ENCODE results near the gene CRAT.
"Not testable (repeated sequence)": the region's sequence is repeated elsewhere in the genome, so short reads cannot be mapped to it uniquely, and the experiment has no call there.

Gene CRAT

DNA sequence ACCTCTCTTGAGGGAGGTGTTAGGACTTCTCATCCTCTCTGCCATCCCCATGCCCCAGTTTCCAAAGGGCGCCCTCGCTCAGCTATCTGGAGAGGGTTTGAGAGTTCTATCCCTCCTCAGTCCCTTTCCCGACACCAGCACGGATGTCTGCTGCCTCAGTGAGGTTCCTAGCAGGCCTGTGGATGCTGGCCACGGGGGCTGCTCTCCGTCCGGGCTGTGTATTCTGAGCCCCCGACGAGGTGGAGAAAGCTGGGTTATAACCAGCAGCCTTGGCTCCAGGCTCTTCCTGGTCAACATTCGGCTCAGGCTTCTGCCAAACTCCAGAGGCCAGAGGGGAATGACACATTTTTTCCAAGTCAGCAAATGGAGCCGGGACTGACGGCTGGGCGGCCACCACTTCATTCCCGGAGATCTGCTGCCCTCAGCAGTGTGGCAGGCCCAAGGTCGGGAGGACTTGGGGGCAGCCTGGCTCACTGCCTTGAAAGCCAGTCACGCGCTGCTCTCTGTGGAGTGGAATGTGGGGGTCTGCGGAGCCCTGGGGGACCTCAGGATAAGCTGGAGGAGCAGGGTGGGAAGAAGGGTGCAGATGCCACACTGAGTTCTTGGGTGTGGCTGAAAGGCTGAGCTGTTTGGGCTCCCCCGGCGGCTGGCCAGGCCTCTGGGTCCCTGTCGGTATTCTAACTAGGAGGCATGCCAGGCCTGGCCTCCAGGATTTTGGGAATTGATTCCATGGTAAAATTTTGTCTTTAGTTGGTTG is 28.1 kb upstream of the CRAT start:
- DNase-seq (ENCODE audit: low spot score) = peak; percentile 40

DNA sequence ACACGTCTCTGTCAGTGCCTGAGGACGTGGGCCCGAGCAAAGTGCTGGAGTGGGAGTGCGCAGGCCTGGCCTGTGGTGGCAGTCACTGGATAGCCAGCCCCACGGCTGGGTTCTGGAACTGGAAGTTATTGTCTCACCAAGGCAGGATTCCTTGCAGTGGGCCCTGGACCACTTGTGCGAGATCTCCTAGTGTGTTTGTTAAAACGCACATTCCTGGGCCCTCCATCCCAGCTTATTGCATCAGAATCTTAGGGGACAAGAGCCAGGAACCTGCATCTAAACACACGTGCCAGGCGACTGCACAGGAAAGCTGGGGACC is 27.5 kb upstream of the CRAT start:
- no peak for DNase-seq (ENCODE audit: low spot score)

DNA sequence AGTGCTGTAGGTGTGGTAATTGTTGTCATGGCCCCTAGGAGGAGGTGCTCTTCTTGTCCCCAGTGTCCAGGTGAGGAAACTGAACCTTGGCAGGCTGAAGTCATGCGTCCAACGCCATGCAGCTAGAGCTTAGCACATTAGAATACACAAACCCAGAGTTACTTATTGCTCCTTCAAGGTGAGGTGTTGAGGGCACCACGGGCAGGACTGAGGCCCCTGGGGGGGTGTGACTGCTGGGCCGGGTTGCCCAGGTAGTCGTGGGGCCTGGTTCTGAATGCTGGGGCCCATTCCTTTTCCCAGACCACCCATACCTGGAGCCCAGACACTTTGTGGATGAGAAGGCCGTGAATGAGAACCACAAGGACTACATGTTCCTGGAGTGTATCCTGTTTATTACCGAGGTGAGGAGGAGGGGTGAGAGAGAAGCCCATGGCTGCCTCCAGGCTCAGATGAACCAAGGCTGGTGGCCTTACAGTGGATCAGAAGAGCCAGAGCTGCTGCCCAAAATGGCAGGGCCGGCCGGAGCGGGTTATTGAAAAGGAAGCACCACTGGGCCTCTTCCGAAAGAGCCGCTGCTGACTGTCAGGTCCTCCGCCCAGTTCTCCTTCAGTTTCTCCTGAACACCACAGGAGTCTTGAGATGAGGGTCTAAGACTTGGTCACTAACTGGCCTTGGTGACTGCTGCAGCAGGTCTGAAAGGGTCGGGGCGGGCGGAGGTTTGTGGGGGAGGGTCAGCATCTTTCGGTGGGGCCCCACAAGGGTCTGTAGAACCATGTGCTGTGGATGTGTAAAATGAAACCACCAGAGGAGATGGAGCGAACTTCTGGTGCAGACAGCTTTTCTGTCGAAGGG is 26.9 kb upstream of the CRAT start:
- DNase-seq (ENCODE audit: low spot score) = no peak

DNA sequence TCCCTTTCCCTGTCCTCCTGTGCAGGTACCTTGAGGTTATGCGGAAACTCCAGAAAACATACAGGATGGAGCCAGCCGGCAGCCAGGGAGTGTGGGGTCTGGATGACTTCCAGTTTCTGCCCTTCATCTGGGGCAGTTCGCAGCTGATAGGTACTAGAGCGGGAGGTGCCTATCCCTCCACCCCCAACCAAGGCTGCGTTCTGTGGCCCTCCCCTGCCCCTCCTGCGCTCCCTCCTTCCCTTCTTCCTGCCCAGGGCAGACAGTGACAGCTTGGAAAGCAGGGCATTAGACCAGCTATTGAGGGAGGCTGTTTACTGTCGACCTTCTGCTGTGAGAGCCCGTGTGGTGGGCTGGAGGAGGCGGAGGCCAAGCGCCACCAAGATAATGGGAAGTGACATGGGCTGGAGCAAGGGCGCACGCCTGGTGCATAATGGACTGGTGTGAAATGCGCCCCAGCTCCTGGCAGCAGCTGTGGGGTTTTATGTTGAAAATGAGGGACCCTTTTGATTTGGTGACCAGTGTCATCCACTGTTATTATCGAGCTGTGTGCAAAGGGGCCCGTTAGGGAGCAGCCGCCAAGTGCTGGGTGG is 25.9 kb upstream of the CRAT start:
- DNase-seq (ENCODE audit: low spot score) = no peak

DNA sequence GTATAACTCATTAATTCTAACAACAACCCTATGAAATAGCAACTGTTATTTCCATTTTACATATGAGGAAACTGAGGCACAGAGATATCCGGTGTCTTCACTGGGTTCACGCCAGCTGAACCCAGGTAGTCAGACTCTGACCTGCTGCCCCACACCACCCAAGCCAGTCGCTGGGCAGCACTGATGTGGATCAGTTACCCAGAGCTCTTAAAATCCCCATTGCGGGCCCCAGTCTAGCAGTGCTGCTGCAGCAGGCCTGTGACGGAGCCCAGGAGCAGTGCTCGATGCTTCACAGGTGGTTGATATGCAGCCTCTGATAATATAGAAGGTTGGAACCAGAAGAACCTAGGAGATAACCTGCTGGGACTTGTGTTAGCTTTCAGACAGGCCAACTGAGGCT is 24.9 kb upstream of the CRAT start:
- no peak for DNase-seq (ENCODE audit: low spot score)

DNA sequence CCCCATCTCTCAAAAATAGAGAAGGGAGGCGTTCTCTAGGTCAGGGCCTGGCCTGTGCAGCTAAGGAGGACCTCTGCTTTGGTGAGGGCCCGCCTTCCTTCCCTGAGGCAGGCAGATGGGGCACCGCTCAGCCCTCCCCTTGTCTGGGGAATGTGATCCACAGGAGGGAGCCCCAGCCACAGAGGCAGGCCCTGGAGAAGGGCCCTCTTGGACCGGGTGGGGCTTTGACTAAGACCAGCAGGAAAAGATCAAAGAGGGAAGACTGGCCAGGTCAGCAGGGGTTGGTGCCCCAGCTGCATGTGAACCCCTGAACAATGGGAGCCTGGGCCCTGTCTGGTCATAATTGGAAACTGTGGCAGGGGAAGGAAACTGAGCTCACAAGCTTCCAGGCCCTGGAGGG is 22.5 kb upstream of the CRAT start:
- no peak for DNase-seq (ENCODE audit: low spot score)

DNA sequence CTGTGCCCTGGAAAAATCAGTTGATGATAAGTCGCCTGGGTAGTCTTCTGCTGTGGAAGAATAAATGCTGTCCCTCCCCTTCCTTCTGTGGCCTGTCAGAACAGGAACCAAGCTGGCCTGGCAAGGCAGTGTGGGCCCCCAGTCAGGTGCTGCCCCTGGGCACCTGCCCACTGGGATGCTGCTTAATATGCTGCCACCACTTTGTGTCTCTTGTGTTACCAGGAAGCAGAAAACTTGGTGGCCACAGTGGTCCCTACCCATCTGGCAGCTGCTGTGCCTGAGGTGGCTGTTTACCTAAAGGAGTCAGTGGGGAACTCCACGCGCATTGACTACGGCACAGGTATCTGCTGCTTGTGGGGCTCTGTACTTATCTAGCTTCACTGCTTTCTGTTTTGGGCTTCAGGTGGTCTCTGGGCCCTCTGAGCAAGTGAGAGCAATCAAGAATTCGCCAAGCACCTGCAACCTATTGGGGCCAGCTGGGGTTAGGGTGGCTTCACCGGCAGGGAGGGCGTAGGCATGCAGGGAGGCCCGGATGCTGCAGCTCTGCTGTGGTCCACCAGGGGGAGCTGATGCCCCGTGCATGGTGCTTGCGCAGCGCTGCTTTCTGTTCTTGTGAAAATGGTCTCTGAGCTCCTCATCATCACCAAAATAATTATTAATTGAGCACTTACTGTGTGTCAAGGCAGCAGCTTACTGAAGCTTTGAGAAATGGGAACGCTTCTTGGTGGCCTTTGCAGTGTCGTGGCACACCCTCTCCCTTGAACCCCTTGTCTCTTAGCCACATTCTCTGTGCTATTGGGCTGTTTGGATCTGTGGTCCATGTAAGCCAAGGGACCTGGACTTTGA is 20.9 kb upstream of the CRAT start:
- peak; percentile 62 for DNase-seq (ENCODE audit: low spot score)

DNA sequence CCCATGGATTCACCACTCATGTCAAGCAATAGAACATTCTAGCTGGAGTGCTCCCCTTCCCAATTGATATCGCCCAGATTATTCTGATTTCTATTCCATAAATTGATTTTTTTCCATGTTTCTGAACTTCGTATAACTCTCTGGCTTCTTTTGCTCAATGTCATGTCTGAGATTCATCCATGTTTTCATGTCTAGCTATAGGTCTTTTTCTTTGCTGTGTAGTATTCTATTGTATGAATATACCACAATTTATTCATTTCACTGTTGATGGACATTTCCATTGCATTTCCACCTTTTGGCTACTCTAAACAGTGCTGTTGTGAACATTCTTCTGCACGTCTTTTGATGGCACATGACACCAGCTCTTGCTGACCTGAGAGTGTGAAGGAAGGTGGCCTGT is 20.2 kb upstream of the CRAT start:
- no peak for DNase-seq (ENCODE audit: low spot score)

DNA sequence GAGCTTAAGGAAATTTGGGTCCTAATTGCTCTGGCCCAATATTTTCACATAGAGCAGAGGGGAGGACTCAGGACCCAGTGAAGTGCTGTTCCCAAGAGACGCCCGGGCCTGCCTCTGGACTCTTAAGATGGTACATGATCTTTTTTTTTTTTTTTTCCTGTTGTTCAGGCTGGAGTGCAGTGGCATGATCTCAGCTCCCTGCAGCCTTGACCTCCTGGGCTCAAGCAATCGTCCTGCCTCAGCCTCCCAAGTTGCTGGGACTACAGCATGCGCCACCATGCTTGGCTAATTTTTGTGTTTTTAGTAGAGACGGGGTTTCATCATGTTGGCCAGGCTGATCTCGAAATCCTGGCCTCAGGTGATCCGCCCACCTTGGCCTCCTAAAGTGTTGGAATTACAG is 19.7 kb upstream of the CRAT start:
- DNase-seq (ENCODE audit: low spot score) = not testable (repeated sequence)

DNA sequence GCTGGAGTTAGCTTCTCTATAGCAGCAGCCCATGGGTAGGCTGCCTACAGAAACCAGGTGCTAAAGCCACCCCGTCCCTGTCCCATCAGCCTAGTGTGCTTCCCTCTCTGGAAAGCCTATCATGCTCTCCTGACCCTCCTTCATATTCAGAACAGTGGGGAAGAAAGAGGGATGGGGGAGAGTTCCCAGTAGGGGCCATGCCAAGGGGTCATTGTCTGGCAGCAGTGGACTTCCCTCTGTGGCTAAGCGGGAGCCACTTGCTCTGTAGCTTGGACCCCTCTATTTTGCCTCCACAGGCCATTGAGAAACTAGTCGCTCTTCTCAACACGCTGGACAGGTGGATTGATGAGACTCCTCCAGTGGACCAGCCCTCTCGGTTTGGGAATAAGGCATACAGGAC is 18.1 kb upstream of the CRAT start:
- DNase-seq (ENCODE audit: low spot score) = no peak

DNA sequence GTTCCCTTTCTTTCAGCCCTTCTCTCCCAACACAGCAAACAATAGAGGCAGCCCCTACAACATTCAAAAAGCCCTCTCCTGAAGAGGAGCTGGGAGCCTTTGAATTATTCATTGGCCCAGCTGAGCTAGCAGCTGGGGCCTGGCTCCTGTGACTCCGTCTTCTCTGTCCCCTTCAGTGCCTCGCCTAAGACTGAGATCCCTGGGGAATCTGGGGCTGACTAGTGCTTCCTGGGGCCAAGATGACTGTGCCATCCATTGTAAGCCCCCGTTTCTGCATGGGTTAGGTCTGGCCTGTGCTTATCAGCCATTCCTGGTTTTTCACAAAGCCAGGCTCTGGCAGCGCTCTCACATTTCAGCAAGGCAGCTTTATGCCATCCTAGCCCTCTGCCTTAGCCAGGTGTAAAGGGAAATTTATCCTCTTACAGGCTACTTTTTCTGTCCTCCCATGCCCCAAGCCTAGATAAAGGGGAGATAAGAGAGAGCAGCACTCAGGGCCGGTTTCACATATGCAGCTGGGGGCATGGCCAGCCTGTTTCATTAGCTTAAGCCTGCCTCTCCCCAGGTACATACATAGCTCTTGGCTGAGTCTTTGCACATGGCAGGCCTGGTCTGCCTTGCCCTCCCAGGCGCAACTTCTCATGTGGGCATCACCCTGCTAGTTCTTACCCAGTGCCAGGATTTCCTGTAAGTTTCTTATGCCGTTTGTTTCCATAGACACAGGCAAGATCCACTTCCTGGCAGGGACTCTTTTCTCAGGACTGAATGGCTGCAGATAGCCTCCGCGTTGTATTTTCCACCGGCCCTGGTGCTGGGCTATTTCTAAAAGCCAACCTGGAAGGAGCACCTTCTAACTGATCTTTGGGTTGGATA is 16.4 kb upstream of the CRAT start:
- DNase-seq (ENCODE audit: low spot score) = peak; percentile 53

DNA sequence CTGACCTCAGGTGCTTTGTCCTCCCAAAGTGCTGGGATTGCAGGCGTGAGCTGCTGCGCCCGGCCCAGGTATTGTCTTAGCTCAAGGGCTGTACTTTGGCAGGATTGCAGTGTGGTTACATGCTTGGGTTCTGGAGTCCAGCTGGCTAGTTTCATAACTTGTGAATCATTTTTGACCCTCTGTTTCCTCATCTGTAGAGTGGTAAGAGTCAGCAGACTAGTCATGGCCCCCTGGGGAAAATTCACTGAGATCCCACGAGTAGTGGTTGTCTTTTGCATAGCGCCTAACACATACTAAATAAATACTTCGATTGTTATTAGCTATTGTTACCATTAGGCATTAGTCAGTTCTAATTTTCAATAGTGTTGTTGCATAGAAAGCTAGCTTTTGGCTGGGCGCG is 14.9 kb upstream of the CRAT start:
- DNase-seq (ENCODE audit: low spot score) = no peak

DNA sequence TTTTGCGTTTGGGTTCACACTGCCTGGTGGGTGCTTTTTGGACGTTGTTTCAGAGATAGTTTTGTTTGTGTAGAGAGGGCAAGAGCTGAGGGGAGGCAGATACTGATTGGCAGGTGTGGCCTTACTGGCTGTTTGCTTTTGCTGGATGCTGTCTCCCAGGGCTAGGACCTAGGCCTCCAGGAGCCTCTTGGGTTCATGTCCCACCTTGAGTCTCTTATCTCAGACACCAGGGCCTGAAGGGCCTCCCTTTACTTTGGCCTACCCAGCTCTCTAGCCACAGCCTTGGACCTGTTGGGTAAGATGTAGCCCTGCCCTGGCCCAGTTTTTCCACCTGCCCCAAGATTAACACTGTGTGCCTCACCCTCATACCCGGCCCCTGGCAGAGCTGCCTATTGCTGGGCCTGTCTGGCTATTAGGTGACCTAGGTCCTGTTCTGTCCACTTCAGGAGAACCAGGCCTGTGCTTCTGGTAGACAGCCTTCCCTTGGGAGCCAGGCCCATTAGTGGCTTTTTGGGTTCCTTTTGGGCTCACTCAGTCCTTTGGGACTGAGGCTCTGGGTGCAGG is 14.0 kb upstream of the CRAT start:
- DNase-seq (ENCODE audit: low spot score) = no peak

DNA sequence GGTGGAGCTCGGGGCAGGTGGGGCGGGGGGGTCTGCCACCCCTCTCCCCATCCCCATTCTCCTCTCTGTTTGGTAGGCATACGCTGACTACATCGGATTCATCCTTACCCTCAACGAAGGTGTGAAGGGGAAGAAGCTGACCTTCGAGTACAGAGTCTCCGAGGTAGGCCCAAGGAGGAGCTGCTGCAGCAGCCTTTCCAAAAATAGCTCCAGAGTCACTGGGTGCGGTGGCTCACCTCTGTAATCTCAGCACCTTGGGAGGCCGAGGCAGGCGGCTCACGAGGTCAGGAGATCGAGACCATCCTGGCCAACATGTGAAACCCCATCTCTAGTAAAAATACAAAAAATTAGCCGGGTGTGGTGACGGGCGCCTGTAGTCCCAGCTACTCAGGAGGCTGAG is 12.4 kb upstream of the CRAT start:
- DNase-seq (ENCODE audit: low spot score) = not testable (repeated sequence)

DNA sequence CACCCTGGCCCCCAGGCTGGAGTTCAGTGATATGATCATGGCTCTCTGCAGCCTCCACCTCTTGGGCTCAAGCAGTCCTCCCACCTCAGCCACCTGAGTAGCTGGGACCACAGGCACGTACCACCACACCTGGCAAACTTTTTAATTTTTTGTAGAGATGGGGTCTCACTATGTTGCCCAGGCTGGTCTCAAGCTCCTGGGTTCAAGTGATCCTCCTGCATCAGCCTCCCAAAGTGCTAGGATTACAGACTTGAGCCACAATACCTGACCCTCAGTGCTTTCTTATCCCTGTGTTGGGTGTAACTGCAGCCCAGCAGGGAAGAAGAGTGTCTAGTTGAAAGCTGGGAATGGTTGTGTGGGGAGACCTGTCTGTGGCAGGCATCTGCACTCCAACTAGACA is 11.5 kb upstream of the CRAT start:
- no peak for DNase-seq (ENCODE audit: low spot score)

DNA sequence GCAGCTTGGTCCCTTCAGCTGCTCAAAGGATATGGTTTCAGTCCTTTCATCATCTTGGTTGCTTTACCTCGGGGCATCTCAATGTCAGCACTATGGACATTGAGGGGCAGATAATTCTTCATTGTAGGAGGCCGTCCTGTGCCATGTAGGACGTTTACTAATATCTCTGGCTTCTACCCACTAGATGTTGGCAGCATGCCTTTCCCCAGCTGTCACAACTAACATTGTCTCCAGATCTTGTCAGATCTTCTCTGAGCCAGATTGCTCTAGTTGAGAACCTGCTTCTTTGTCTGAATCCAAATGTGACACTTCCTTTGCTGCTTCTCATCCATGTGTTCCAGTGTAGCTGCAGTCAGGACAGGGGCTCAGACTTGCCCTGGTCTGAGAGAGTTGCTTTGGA is 10.9 kb upstream of the CRAT start:
- no peak for DNase-seq (ENCODE audit: low spot score)

DNA sequence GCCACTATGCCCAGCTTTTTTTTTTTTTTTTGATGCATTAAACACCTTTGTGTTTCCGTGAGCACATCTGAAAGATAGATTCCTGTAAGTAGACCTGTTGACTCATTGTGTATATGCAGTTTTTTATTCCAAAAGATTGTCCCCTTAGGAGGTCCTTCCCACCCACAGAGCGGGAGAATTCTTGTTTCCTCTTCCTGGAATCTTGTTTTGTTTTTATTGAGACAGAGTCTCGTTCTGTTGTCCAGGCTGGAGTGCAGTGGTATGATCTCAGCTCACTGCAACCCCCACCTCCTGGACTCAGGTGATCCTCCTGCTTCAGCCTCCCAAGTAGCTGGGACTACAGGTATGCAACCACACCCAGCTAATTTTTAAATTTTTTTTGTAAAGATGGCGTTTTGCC is 8.2 kb upstream of the CRAT start:
- DNase-seq (ENCODE audit: low spot score) = no peak

DNA sequence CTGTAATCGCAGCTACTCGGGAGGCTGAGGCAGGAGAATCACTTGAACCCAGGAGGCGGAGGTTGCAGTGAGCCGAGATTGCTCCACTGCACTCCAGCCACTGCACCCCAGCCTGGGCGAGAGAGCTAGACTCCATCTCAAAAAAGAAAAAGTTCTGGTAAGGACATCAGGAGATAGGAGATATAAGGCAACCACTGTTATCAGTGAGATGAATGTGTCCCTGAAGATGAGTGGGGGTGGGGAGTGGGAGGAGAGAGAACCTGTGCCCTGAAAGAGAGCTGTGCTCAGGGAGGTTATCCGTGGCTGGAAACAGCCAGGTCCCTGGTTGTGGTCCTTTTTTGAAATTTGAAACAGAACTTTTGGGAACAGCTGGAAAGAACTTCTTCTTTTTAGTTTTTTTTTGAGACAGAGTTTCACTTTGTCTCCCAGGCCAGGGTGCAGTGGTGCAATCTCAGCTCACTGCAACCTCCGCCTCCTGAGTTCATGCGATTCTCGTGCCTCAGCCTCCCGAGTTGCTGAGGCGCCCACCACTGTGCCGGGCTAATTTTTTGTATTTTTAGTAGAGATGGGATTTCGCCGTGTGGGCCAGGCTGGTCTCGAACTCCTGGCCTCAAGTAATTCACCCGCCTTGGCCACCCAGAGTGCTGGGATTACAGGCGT is 3.2 kb upstream of the CRAT start:
- DNase-seq (ENCODE audit: low spot score) = no peak

DNA sequence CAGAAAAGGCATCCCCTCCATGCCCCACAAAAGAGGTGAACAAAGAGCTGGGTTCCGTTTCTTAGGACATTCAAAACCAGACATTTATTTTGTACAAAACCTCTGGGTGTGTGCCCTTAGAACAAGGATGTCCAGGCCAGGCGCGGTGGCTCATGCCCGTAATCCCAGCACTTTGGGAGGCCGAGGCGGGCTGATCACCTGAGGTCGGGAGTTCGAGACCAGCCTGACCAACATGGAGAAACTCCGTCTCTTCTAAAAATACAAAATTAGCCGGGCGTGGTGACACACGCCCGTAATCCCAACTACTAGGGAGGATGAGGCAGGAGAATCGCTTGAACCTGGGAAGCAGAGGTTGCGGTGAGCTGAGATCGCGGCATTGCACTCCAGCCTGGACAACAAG is 1.9 kb upstream of the CRAT start:
- not testable (repeated sequence) for DNase-seq (ENCODE audit: low spot score)

DNA sequence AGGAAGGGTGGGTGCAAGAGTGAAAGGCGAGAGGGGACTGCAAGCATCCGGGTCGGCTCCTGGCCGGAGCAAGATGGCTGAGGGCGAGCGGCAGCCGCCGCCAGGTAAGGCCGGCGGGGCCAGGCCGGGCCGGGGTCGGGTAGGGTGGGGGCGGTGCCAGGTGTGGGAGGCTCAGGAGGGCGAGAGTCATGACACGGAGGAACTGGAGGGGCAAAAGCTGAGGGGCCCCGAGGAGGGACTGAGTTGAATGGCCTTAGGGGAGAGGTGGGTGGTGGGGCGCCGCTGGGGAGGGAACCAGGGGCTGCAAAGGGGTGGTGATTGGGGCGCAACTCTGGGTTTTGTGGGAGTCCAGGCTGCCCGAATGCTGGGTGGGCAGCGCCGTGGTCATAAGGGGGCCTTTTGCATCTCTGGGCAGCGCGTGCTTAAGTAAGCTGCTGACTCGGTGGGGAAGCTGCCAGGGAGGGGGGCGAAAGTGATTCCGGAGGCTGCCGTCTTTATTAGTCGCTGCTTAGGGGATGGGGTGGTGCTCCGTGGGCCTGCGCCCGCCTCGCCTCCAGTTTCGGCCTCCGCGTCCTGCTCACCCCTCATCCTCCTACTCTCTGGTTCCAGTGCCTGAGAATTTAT is 1.0 kb upstream of the CRAT start:
- peak; percentile 14 for DNase-seq (ENCODE audit: low spot score)
